NCI-H526 treated with DMSO at 0.1 percent for 48 hours (cell line): Measurements from ENCODE around the gene RGMA.

ENCODE experiments used
- DNase-seq: peaks from one replicate; lab custom pipeline; 2025; lab: John Stamatoyannopoulos, UW

Gene RGMA

GRCh38 chr15:93017526-93017925 is 71.5 kb downstream of the RGMA start:
- no peak for DNase-seq

DNA sequence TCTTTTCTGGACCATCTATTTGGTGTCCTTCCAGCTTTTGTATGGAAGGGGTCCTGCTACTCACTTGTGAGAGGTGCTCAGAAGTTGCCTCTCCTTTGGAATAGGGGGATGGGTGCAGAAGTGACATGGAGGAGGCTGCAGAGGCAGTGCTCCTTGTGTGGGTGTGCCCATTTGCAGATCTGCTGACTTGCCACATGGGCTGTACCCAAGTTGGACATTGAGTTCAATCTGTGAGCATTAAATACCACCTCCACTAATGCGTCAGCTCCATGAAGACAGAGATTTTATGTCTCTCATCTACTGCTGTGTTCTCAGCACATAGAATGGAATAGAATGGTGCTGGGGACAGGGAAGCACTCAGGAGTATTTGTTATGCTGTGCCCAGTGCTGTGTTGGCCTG is 76.2 kb downstream of the RGMA start:
- DNase-seq: no peak

GRCh38 chr15:93007994-93008393 is 81.0 kb downstream of the RGMA start:
- DNase-seq: no peak

- DNase-seq: no peak
Measured at GRCh38 chr15:93005133-93005532, 83.9 kb downstream of the RGMA start.

DNA sequence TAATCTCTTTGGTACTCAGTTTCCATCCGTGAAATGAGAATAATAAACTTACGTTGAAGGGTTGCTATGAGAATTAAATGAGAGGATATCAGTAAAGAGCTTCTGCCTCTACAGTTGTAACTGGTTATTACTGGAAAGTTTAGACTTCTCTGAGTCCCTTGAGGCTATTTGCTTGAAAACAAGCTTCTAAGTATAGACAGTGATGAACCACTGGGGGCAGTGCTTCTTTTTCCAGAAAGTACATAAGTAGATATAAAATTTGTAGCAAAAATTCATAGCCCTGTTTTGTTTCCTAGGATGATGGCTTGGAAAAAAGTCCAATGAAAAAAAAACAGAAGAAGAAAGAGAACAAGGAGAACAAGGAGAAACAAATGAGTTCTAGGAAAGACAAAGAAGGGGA is 87.1 kb downstream of the RGMA start:
- DNase-seq: no peak

DNA sequence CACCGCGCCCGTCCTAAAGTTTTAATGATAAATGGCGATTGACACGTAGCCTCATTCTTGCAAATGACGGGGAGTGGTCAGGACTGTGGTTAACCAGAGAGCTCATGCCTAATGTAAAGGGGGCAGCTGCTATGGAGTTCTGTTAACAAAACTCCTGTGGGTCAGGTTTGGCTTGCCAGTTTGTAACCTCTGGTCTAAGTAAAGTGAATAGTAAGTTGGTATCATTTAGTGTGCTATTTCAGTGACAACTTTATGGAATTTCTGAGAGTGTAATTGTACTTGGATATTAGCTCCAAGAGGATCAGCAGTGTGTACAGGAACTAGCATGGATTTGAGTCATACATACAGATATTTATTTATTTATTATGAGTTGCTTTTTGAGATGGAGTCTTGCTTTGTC is 87.9 kb downstream of the RGMA start:
- DNase-seq: no peak

DNA sequence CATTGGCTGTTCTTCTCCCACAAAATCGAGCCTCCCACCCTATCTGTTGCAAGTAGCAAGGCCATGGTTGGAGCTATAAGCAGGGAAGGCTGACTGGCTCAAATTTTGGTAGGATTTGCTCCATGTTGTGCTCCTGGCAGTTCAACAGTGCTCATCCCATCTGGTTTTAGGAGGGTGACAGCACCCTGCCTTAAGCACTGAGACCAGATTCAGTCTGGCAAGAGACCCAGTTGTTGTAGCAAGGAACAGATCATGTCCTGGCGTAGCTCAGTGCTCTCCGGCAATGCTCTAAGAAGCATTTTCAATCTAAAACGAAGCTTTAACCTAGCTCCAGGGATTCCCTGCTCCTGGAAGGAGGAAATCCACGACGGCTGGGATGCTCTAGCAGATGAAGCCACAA is 91.2 kb downstream of the RGMA start:
- DNase-seq: no peak

GRCh38 chr15:92992720-92993119 is 96.3 kb downstream of the RGMA start:
- DNase-seq: no peak

GRCh38 chr15:92990031-92990430 is 99.0 kb downstream of the RGMA start:
- DNase-seq: no peak

DNA sequence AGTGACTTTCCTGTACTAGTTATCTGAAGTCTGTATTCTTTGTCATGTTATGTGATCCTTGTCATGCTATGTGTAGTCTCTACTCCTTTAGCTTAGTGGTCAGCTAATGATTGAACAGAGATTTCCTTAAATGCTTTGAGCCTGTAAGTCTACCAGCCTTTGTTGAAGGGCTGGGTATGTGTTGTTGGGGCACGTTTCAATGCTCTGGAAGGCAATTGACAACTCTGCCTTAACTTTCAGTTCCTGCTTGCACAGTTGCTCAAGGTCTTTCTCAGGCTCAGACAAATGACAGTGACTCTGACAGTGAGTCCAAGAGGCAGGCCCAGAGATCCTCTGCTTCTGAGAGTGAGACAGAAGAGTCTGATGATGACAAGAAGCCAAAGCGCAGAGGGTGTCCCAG is 99.5 kb downstream of the RGMA start:
- no peak for DNase-seq
